Smooth muscle cell (in vitro differentiated cells): ENCODE data around the gene LRTM1. TPM values are rescaled to one million over a fixed set of nuclear protein-coding genes. Genes with fewer than 3 reads are reported as not detected.
A peak's percentile ranks its signal among the peaks of the same experiment; 100 is the strongest.

Source experiments
- DNase-seq: peaks from one replicate; lab custom pipeline; 2025; ENCODE audit not compliant: unreplicated experiment; lab: John Stamatoyannopoulos, UW
- H2AFZ ChIP-seq: fragments of 200-600 bp; sonication (generic); 2 replicates; pipeline ENCODE4 v1.6.0; 2016; ENCODE audit warnings: antibody characterized with exemption, low read depth, mild to moderate bottlenecking
- H3F3A ChIP-seq: fragments of 200-600 bp; sonication (generic); 2 replicates; pipeline ENCODE4 v1.6.0; 2017; ENCODE audit warnings: antibody characterized with exemption, low read depth
- H3K27ac ChIP-seq: fragments of 200-600 bp; sonication (generic); 2 replicates; pipeline ENCODE4 v1.5.1; 2016; ENCODE audit warnings: low read depth, mild to moderate bottlenecking
- H3K27me3 ChIP-seq: fragments of 200-600 bp; sonication (generic); 2 replicates; pipeline ENCODE4 v1.6.1; 2016; ENCODE audit warnings: low read depth, mild to moderate bottlenecking
- H3K36me3 ChIP-seq: fragments of 200-600 bp; sonication (generic); 2 replicates; pipeline ENCODE4 v1.5.1; 2016; ENCODE audit warnings: low read depth
- H3K4me1 ChIP-seq: fragments of 200-600 bp; sonication (generic); 2 replicates; pipeline ENCODE4 v1.5.1; 2016; ENCODE audit warnings: low read depth
- H3K4me2 ChIP-seq: fragments of 200-600 bp; sonication (generic); 2 replicates; pipeline ENCODE4 v1.6.0; 2016; ENCODE audit warnings: mild to moderate bottlenecking
- H3K4me3 ChIP-seq: fragments of 200-600 bp; sonication (generic); 2 replicates; pipeline ENCODE4 v1.5.1; 2016; ENCODE audit warnings: mild to moderate bottlenecking
- H3K79me2 ChIP-seq: fragments of 200-600 bp; sonication (generic); 2 replicates; pipeline ENCODE4 v1.6.0; 2016; ENCODE audit warnings: low read depth, mild to moderate bottlenecking
- H3K9ac ChIP-seq: fragments of 200-600 bp; sonication (generic); 2 replicates; pipeline ENCODE4 v1.6.0; 2016; ENCODE audit warnings: low read depth
- H3K9me3 ChIP-seq: fragments of 200-600 bp; sonication (generic); replicated peaks from 2 replicates; pipeline ENCODE4 v1.5.1; 2016; ENCODE audit warnings: low read depth
- H4K20me1 ChIP-seq: fragments of 200-600 bp; sonication (generic); 2 replicates; pipeline ENCODE4 v1.6.0; 2016; ENCODE audit warnings: low read depth
- CTCF ChIP-seq: fragments of 200-600 bp; sonication (generic); IDR thresholded peaks from 2 replicates; pipeline ENCODE4 v1.5.1; 2017; ENCODE audit warnings: borderline replicate concordance, mild to moderate bottlenecking, antibody characterized with exemption; ENCODE audit not compliant: insufficient read depth, poor library complexity, severe bottlenecking
- WGBS: methylation state at CpG from one replicate; pipeline ENCODE4 v1.1.7; 2016; ENCODE audit warnings: low lambda C conversion rate; 5-methylcytosine and 5-hydroxymethylcytosine counted together
- polyA plus RNA-seq: library from polyadenylated mRNA; unstranded; fragments of >200 nt; fragmentation: Nextera tagmentation; extraction: Ambion mirVana; gene quantifications from 2 replicates; pipeline ENCODE4 v1.2.1, GENCODE V29; 2016
- total RNA-seq: library from RNA; depleted of rRNA; stranded (reverse); fragments of >200 nt; gene quantifications from 2 replicates; pipeline ENCODE4 v1.2.3, GENCODE V29; 2014

The LRTM1 gene
- total and polyA plus RNA-seq, 2 experiments from 2014 or later: not detected

GRCh38 chr3:54889731-54890130, 38.1 kb downstream of the LRTM1 start:
- no peak for TF ChIP-seq CTCF
- 94% methylated on average over 3 of the region's 3 CpGs for WGBS
- H3K27ac ChIP-seq: no peak overlapping the region

GRCh38 chr3:54888873-54889272, 39.0 kb downstream of the LRTM1 start:
- Histone ChIP-seq H3K27me3 (no peaks in the 10 kb centered on the region), H3F3A (peaks cover 8% of the 10 kb centered on the region), H3K27ac (no peak overlapping the region), H3K9me3 (no peaks in the 10 kb centered on the region), H3K36me3 (no peaks in the 10 kb centered on the region), H3K9ac (no peak overlapping the region), H3K4me3 (no peak overlapping the region), H3K79me2 (no peaks in the 10 kb centered on the region), H3K4me1 (peaks cover 7% of the 10 kb centered on the region), H4K20me1 (no peaks in the 10 kb centered on the region), H3K4me2 (no peak overlapping the region), H2AFZ (no peak overlapping the region)
- 88% methylated on average over 1 of the region's 1 CpG for WGBS
- no peak for DNase-seq
- TF ChIP-seq CTCF: no peak

More at GRCh38 chr3:54889731-54890130, 38.1 kb downstream of the LRTM1 start:
- no peaks in the 10 kb centered on the region for H3K36me3 ChIP-seq
- H3K79me2 ChIP-seq: no peaks in the 10 kb centered on the region
- no peak for DNase-seq
- no peak overlapping the region for H3K9ac ChIP-seq
- no peaks in the 10 kb centered on the region for H3K27me3 ChIP-seq
- H3K9me3 ChIP-seq: no peaks in the 10 kb centered on the region
- no peaks in the 10 kb centered on the region for H4K20me1 ChIP-seq
- H3K4me2 ChIP-seq: no peak overlapping the region
- peaks cover 8% of the 10 kb centered on the region for H3F3A ChIP-seq
- no peak overlapping the region for H2AFZ ChIP-seq
- H3K4me3 ChIP-seq: no peak overlapping the region
- peaks cover 7% of the 10 kb centered on the region for H3K4me1 ChIP-seq

GRCh38 chr3:54888162-54888561, 39.7 kb downstream of the LRTM1 start:
- TF ChIP-seq CTCF: no peak
- no peak overlapping the region for H3K9ac ChIP-seq
- no peaks in the 10 kb centered on the region for H3K27me3 ChIP-seq
- H3F3A ChIP-seq: peaks cover 8% of the 10 kb centered on the region
- H3K4me2 ChIP-seq: no peak overlapping the region
- WGBS: 93% methylated on average over 9 of the region's 9 CpGs
- H3K36me3 ChIP-seq: no peaks in the 10 kb centered on the region
- peaks cover 7% of the 10 kb centered on the region for H3K4me1 ChIP-seq
- no peak overlapping the region for H2AFZ ChIP-seq
- no peaks in the 10 kb centered on the region for H3K79me2 ChIP-seq
- no peak overlapping the region for H3K4me3 ChIP-seq
- no peaks in the 10 kb centered on the region for H4K20me1 ChIP-seq
- H3K9me3 ChIP-seq: no peaks in the 10 kb centered on the region
- DNase-seq: no peak
- no peak overlapping the region for H3K27ac ChIP-seq

- no peak overlapping the region for H2AFZ ChIP-seq
- WGBS: 31% methylated on average over 3 of the region's 3 CpGs
- no peaks in the 10 kb centered on the region for H3K9me3 ChIP-seq
- no peaks in the 10 kb centered on the region for H3K79me2 ChIP-seq
- H3K4me2 ChIP-seq: peak overlapping the region; percentile 3
- DNase-seq: no peak
- H3K27ac ChIP-seq: peak overlapping the region; percentile 39
- no peaks in the 10 kb centered on the region for H3K4me1 ChIP-seq
- H4K20me1 ChIP-seq: no peaks in the 10 kb centered on the region
- no peak overlapping the region for H3K9ac ChIP-seq
- TF ChIP-seq CTCF: no peak
- H3K27me3 ChIP-seq: no peaks in the 10 kb centered on the region
- H3K36me3 ChIP-seq: no peaks in the 10 kb centered on the region
- no peak overlapping the region for H3K4me3 ChIP-seq
- H3F3A ChIP-seq: no peaks in the 10 kb centered on the region
Observed at GRCh38 chr3:54882129-54882833, 45.6 kb downstream of the LRTM1 start.
